GM18909 (cell line): ENCODE data around the gene MPDU1.
"Not testable (repeated sequence)": the region's sequence is repeated elsewhere in the genome, so short reads cannot be mapped to it uniquely, and the experiment has no call there.

ENCODE experiments used
- ATAC-seq: cut with Tn5 transposase; IDR thresholded peaks from one replicate; pipeline ENCODE4 v1.9.1; 2021; ENCODE audit warnings: mild to moderate bottlenecking; ENCODE audit not compliant: unreplicated experiment, poor library complexity

Gene MPDU1

GRCh38 chr17:7579001-7579833 is 4.4 kb upstream of the MPDU1 start, which contains the start of gene CD68:
Gene CD68 (plus strand): TSS chr17:7579638. CDS start chr17:7579678, 40 bp downstream.
- peak; percentile 53 for ATAC-seq

- ATAC-seq: no peak
Measured at GRCh38 chr17:7579834-7580603, 3.6 kb upstream of the MPDU1 start.

GRCh38 chr17:7580604-7581575 is 2.8 kb upstream of the MPDU1 start:
- no peak for ATAC-seq

GRCh38 chr17:7582396-7583252 is 1.0 kb upstream of the MPDU1 start:
- no peak for ATAC-seq

GRCh38 chr17:7586673-7587419 is 3.2 kb downstream of the MPDU1 start:
- ATAC-seq: no peak

GRCh38 chr17:7587420-7588151 is 3.9 kb downstream of the MPDU1 start:
- ATAC-seq: no peak

- no peak for ATAC-seq
Measured at GRCh38 chr17:7588553-7589203, 5.0 kb downstream of the MPDU1 start.

- no peak for ATAC-seq
Measured at GRCh38 chr17:7589204-7589868, 5.7 kb downstream of the MPDU1 start.

- no peak for ATAC-seq
Measured at GRCh38 chr17:7589891-7590691, 6.4 kb downstream of the MPDU1 start, which contains the start of gene SOX15. Gene SOX15 (minus strand): TSS chr17:7590094. CDS start chr17:7589676, 418 bp downstream.

GRCh38 chr17:7590743-7591142 is 7.1 kb downstream of the MPDU1 start:
- ATAC-seq: no peak

GRCh38 chr17:7591596-7591995 is 7.9 kb downstream of the MPDU1 start:
- no peak for ATAC-seq

GRCh38 chr17:7592422-7593021 is 8.9 kb downstream of the MPDU1 start:
- ATAC-seq: no peak

- ATAC-seq: no peak
Measured at GRCh38 chr17:7593296-7593695, 9.6 kb downstream of the MPDU1 start.

GRCh38 chr17:7597561-7597960 is 13.9 kb downstream of the MPDU1 start:
- ATAC-seq: not testable (repeated sequence)

- ATAC-seq: no peak
Measured at GRCh38 chr17:7606280-7606679, 22.6 kb downstream of the MPDU1 start.

- no peak for ATAC-seq
Measured at GRCh38 chr17:7610641-7611040, 27.0 kb downstream of the MPDU1 start.
